Germinal center (tissue), 1 donor: ENCODE data around the gene TBC1D19.
"Not testable (repeated sequence)": the region's sequence is repeated elsewhere in the genome, so short reads cannot be mapped to it uniquely, and the experiment has no call there.

Source experiments
- DNase-seq: peaks from one replicate; pipeline ENCODE4 v3.0.0; 2012; ENCODE audit warnings: mixed read lengths, low spot score

TBC1D19 gene

GRCh38 chr4:26685250-26685649, 101.4 kb downstream of the TBC1D19 start:
- no peak for DNase-seq

- no peak for DNase-seq
Observed at GRCh38 chr4:26687728-26688127, 103.8 kb downstream of the TBC1D19 start.

- DNase-seq = no peak
Observed at GRCh38 chr4:26690506-26690905, 106.6 kb downstream of the TBC1D19 start.

GRCh38 chr4:26692014-26692726, 108.3 kb downstream of the TBC1D19 start:
- DNase-seq = no peak

GRCh38 chr4:26694131-26694530, 110.2 kb downstream of the TBC1D19 start:
- not testable (repeated sequence) for DNase-seq

- DNase-seq = no peak
Observed at GRCh38 chr4:26700110-26700509, 116.2 kb downstream of the TBC1D19 start.

GRCh38 chr4:26701095-26701494, 117.2 kb downstream of the TBC1D19 start:
- no peak for DNase-seq

GRCh38 chr4:26701786-26702227, 117.9 kb downstream of the TBC1D19 start:
- no peak for DNase-seq

GRCh38 chr4:26707342-26707741, 123.5 kb downstream of the TBC1D19 start:
- DNase-seq = no peak

- DNase-seq = no peak
Observed at GRCh38 chr4:26709246-26709645, 125.4 kb downstream of the TBC1D19 start.

GRCh38 chr4:26713563-26714151, 129.8 kb downstream of the TBC1D19 start:
- no peak for DNase-seq

- DNase-seq = no peak
Observed at GRCh38 chr4:26715636-26716242, 131.9 kb downstream of the TBC1D19 start.

GRCh38 chr4:26717332-26717731, 133.4 kb downstream of the TBC1D19 start:
- no peak for DNase-seq

GRCh38 chr4:26719954-26720552, 136.2 kb downstream of the TBC1D19 start:
- no peak for DNase-seq

GRCh38 chr4:26721685-26722084, 137.8 kb downstream of the TBC1D19 start:
- DNase-seq = no peak

GRCh38 chr4:26723216-26723615, 139.3 kb downstream of the TBC1D19 start:
- no peak for DNase-seq

GRCh38 chr4:26724534-26724933, 140.7 kb downstream of the TBC1D19 start:
- DNase-seq = no peak

GRCh38 chr4:26726655-26727387, 142.9 kb downstream of the TBC1D19 start:
- DNase-seq = no peak

- no peak for DNase-seq
Observed at GRCh38 chr4:26727844-26728243, 144.0 kb downstream of the TBC1D19 start.

- no peak for DNase-seq
Observed at GRCh38 chr4:26729027-26729426, 145.1 kb downstream of the TBC1D19 start.

GRCh38 chr4:26729547-26729946, 145.7 kb downstream of the TBC1D19 start:
- DNase-seq = no peak

GRCh38 chr4:26731351-26732035, 147.6 kb downstream of the TBC1D19 start:
- DNase-seq = no peak
